HEK293 (cell line): ENCODE data around the gene C1orf174.

Experiments used
- CTCF ChIA-PET: fragments of 350-600 bp; formaldehyde crosslinking; extraction: SDS; loops from one replicate; lab custom pipeline; 2021; ENCODE audit warnings: antibody characterized with exemption; lab: Yijun Ruan, JAX
- POLR2A ChIA-PET: fragments of 300-600 bp; formaldehyde crosslinking; extraction: SDS; loops from one replicate; lab custom pipeline; 2020; ENCODE audit warnings: antibody characterized with exemption, inconsistent platforms; lab: Yijun Ruan, JAX
- H3K27ac ChIP-seq: fragments of 200-500 bp; sonication (Bioruptor generic); 2 replicates; pipeline ENCODE4 v1.5.1; 2014; ENCODE audit warnings: low read depth, low read length, control low read depth, inconsistent platforms; ENCODE audit errors: extremely low read depth
- H3K36me3 ChIP-seq, 2 experiments: fragments of 200-500 bp in 1 of 2; sonication (Bioruptor generic) in 1 of 2; 1 replicate in 1 of 2; 2 replicates in 1 of 2; pipeline ENCODE4 v1.5.1; 2014 to 2017; ENCODE audit warnings: inconsistent platforms in 2 of 2, low read length in 2 of 2; ENCODE audit not compliant: control insufficient read depth in 2 of 2, insufficient read depth in 1 of 2
- H3K4me1 ChIP-seq: fragments of 200-500 bp; sonication (Bioruptor generic); 2 replicates; pipeline ENCODE4 v1.5.1; 2014; ENCODE audit warnings: mild to moderate bottlenecking, low read length, inconsistent platforms; ENCODE audit not compliant: control insufficient read depth, insufficient read depth
- H3K4me3 ChIP-seq: 2 replicates; pipeline ENCODE4 v1.5.1; 2011; ENCODE audit warnings: low read depth, mild to moderate bottlenecking, control low read depth, low read length, moderate library complexity
- H3K9me3 ChIP-seq: fragments of 200-500 bp; sonication (Bioruptor generic); 2 replicates; pipeline ENCODE4 v1.5.1; 2014; ENCODE audit warnings: low read depth, low read length, inconsistent platforms; ENCODE audit not compliant: control insufficient read depth, insufficient read depth
- ATF2 ChIP-seq: fragments of 450-650 bp; formaldehyde crosslinking; IDR thresholded peaks from 2 replicates; pipeline ENCODE4 v1.5.1; 2016; ENCODE audit warnings: missing biosample characterization, missing genetic modification characterization, low read depth
- BCL11B ChIP-seq: fragments of 450-650 bp; formaldehyde crosslinking; IDR thresholded peaks from 2 replicates; pipeline ENCODE4 v1.5.1; 2016; ENCODE audit warnings: low read depth, missing biosample characterization, missing genetic modification characterization
- INSM2 ChIP-seq: fragments of 450-650 bp; formaldehyde crosslinking; IDR thresholded peaks from 2 replicates; pipeline ENCODE4 v1.5.1; 2016; ENCODE audit warnings: missing biosample characterization, missing genetic modification characterization
- KLF16 ChIP-seq: fragments of 450-650 bp; formaldehyde crosslinking; IDR thresholded peaks from 2 replicates; pipeline ENCODE4 v1.5.1; 2017; ENCODE audit warnings: missing biosample characterization, missing genetic modification characterization
- RBAK ChIP-seq: fragments of 450-650 bp; formaldehyde crosslinking; IDR thresholded peaks from 2 replicates; pipeline ENCODE4 v1.5.1; 2016; ENCODE audit warnings: missing biosample characterization, missing genetic modification characterization
- SCRT2 ChIP-seq: fragments of 450-650 bp; formaldehyde crosslinking; IDR thresholded peaks from 2 replicates; pipeline ENCODE4 v1.5.1; 2016; ENCODE audit warnings: missing biosample characterization, missing genetic modification characterization
- TCF7L2 ChIP-seq: IDR thresholded peaks from 2 replicates; pipeline ENCODE4 v1.6.1; 2011; ENCODE audit warnings: low read depth, mild to moderate bottlenecking, inconsistent platforms, low read length, moderate library complexity, borderline replicate concordance
- ZFP3 ChIP-seq: fragments of 450-650 bp; formaldehyde crosslinking; IDR thresholded peaks from 2 replicates; pipeline ENCODE4 v1.5.1; 2016; ENCODE audit warnings: low read depth, missing biosample characterization, missing genetic modification characterization
- ZNF121 ChIP-seq: fragments of 450-650 bp; formaldehyde crosslinking; IDR thresholded peaks from 2 replicates; pipeline ENCODE4 v1.5.1; 2016; ENCODE audit warnings: missing biosample characterization, missing genetic modification characterization
- ZNF132 ChIP-seq: fragments of 450-650 bp; formaldehyde crosslinking; IDR thresholded peaks from 2 replicates; pipeline ENCODE4 v1.5.1; 2017; ENCODE audit warnings: missing biosample characterization, missing genetic modification characterization, borderline replicate concordance
- ZNF211 ChIP-seq: fragments of 450-650 bp; formaldehyde crosslinking; IDR thresholded peaks from 2 replicates; pipeline ENCODE4 v1.5.1; 2016; ENCODE audit warnings: low read depth, missing biosample characterization, missing genetic modification characterization
- ZNF248 ChIP-seq: fragments of 450-650 bp; formaldehyde crosslinking; IDR thresholded peaks from 2 replicates; pipeline ENCODE4 v1.5.1; 2017; ENCODE audit warnings: missing biosample characterization, missing genetic modification characterization
- ZNF362 ChIP-seq: fragments of 450-650 bp; formaldehyde crosslinking; IDR thresholded peaks from 2 replicates; pipeline ENCODE4 v1.5.1; 2016; ENCODE audit warnings: missing biosample characterization, missing genetic modification characterization
- ZNF433 ChIP-seq: fragments of 450-650 bp; formaldehyde crosslinking; IDR thresholded peaks from 2 replicates; pipeline ENCODE4 v1.5.1; 2016; ENCODE audit warnings: missing biosample characterization, missing genetic modification characterization, low read depth
- ZNF530 ChIP-seq: fragments of 450-650 bp; formaldehyde crosslinking; IDR thresholded peaks from 2 replicates; pipeline ENCODE4 v1.5.1; 2016; ENCODE audit warnings: low read depth, missing biosample characterization, missing genetic modification characterization
- ZNF677 ChIP-seq: fragments of 450-650 bp; IDR thresholded peaks from 2 replicates; pipeline ENCODE4 v1.5.0; 2018; ENCODE audit warnings: missing biosample characterization, mild to moderate bottlenecking, missing genetic modification characterization, moderate library complexity
- ZNF792 ChIP-seq: fragments of 450-650 bp; formaldehyde crosslinking; IDR thresholded peaks from 2 replicates; pipeline ENCODE4 v1.5.1; 2016; ENCODE audit warnings: missing biosample characterization, missing genetic modification characterization
- ZNF837 ChIP-seq: fragments of 450-650 bp; formaldehyde crosslinking; IDR thresholded peaks from 2 replicates; pipeline ENCODE4 v1.5.1; 2016; ENCODE audit warnings: missing biosample characterization, missing genetic modification characterization
- ZNF843 ChIP-seq: fragments of 450-650 bp; formaldehyde crosslinking; IDR thresholded peaks from 2 replicates; pipeline ENCODE4 v1.5.1; 2016; ENCODE audit warnings: missing biosample characterization, missing genetic modification characterization
- TF ChIP-seq, protein P1 (sequence below): fragments of 450-650 bp; formaldehyde crosslinking; IDR thresholded peaks from 2 replicates; pipeline ENCODE4 v1.5.1; 2016; ENCODE audit warnings: missing biosample characterization, missing genetic modification characterization
- TF ChIP-seq, protein P2 (sequence below): fragments of 450-650 bp; formaldehyde crosslinking; conservative IDR thresholded peaks from 2 replicates; pipeline ENCODE4 v1.5.1; 2016; ENCODE audit warnings: low read depth, missing biosample characterization, missing genetic modification characterization

The C1orf174 gene

DNA sequence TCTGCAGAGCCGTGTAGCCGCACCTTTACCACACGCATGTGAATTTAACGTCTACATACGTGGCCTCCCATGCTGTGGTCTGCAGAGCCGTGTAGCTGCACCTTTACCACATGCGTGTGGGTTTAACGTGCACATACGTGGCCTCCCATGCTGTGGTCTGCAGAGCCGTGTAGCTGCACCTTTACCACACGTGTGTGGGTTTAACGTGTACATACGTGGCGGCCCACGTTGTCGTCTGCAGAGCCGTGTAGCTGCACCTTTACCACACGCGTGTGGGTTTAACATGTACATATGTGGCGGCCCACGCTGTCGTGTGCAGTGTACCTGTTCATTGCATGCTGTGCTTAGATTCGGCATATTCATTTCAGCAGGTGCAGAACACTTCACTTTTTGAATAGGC is 25.3 kb downstream of the C1orf174 start:
- POLR2A ChIA-PET, result interaction anchor here (1.2 kb wide), 1 partner anchor 17 kb away, joined by 3 read pairs; no protein-coding TSS in a partner anchor
- TF ChIP-seq SCRT2 (tag by site-specific recombination) (no peak), ZNF792 (tag by site-specific recombination) (no peak), ZFP3 (tag by site-specific recombination) (no peak)
- TF ChIP-seq, protein P1, sequence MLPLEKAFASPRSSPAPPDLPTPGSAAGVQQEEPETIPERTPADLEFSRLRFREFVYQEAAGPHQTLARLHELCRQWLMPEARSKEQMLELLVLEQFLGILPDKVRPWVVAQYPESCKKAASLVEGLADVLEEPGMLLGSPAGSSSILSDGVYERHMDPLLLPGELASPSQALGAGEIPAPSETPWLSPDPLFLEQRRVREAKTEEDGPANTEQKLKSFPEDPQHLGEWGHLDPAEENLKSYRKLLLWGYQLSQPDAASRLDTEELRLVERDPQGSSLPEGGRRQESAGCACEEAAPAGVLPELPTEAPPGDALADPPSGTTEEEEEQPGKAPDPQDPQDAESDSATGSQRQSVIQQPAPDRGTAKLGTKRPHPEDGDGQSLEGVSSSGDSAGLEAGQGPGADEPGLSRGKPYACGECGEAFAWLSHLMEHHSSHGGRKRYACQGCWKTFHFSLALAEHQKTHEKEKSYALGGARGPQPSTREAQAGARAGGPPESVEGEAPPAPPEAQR, result no peak
- H3K36me3 ChIP-seq, result peaks cover 4 to 80% of the 10 kb centered on the region in 2 experiments; a peak in 2 of 3 replicates

DNA sequence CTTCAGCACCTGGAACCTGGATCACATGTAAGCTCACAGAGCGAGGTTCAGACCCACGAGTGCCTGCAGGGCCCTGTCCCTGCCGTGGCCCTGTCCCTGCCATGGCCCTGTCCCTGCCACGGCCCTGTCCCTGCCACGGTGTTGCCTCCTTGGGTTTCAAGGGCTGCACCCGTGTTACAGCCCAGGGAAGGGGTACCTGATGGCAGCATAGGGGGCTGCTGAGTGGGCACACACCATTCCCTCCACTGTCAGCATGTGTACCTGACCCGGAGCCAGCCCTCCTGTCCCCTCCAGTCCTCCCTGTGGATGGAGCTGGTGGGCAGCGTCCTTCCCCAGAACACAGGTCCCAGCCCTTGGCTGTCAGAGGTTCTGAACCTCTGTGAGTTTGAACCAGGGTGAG is 27.5 kb downstream of the C1orf174 start:
- ChIA-PET POLR2A (interaction anchor here (0.7 to 1.4 kb wide), 2 partner anchors 14 to 75 kb away, joined by 3 read pairs; no protein-coding TSS in a partner anchor), CTCF (no interaction called here)
- no peaks in the 10 kb centered on the region for H3K4me1 ChIP-seq
- H3K36me3 ChIP-seq, result peaks cover 6 to 79% of the 10 kb centered on the region in 2 experiments; a peak in 2 of 3 replicates
- 0 out of 2 replicates have a peak, but pooled peaks have one; percentile 36 for TF ChIP-seq ZNF530 (tag by site-specific recombination)
- TF ChIP-seq ZNF362, result no peak
- no peak for TF ChIP-seq ZNF843 (tag by site-specific recombination)
- no peak overlapping the region for H3K27ac ChIP-seq
- H3K4me3 ChIP-seq, result no peak overlapping the region
- H3K9me3 ChIP-seq, result no peaks in the 10 kb centered on the region

More for the DNA sequence above, 25.3 kb downstream of the C1orf174 start:
- Histone ChIP-seq H3K27ac (no peak overlapping the region), H3K4me1 (no peaks in the 10 kb centered on the region), H3K4me3 (no peak overlapping the region), H3K9me3 (no peaks in the 10 kb centered on the region)
- CTCF ChIA-PET, result interaction anchor here (0.6 kb wide), 1 partner anchor 826 kb away, joined by 5 read pairs; no protein-coding TSS in a partner anchor

DNA sequence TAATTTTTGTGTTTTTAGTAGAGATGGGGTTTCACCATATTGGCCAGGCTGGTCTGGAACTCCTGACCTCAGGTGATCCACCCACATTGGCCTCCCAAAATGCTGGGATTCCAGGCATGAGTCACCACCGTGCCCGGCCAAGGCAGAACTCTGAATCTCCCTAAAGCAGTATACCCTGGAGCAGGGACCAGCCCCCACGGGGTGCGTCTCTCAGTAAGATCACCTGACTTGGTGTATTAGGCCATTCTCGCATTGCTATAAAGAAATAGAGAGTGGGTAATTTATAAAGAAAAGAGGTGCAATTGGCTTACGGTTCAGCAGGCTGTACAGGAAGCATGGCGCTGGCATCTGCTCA is 28.6 kb downstream of the C1orf174 start:
- peaks cover 9 to 81% of the 10 kb centered on the region in 2 experiments; a peak in 2 of 3 replicates for H3K36me3 ChIP-seq
- H3K9me3 ChIP-seq, result no peaks in the 10 kb centered on the region
- H3K4me3 ChIP-seq, result no peak overlapping the region
- CTCF ChIA-PET, result no interaction called here
- H3K4me1 ChIP-seq, result no peaks in the 10 kb centered on the region
- POLR2A ChIA-PET, result interaction anchor here (1.4 kb wide), 1 partner anchor 13 kb away, joined by 3 read pairs; no protein-coding TSS in a partner anchor
- no peak overlapping the region for H3K27ac ChIP-seq
- TF ChIP-seq ZNF211, result no peak
- TF ChIP-seq KLF16 (tag by site-specific recombination), result no peak
- TF ChIP-seq ZNF433 (tag by site-specific recombination), result no peak
- TF ChIP-seq ZNF677 (tag by site-specific recombination), result no peak
- TF ChIP-seq TCF7L2, result no peak
- TF ChIP-seq BCL11B (tag by site-specific recombination), result no peak
- TF ChIP-seq ZNF843 (tag by site-specific recombination), result no peak
- no peak for TF ChIP-seq INSM2 (tag by site-specific recombination)
- no peak for TF ChIP-seq ZNF121 (tag by site-specific recombination)
- no peak for TF ChIP-seq ZNF837 (tag by site-specific recombination)
- no peak for TF ChIP-seq ZNF248
- TF ChIP-seq ZNF132 (tag by site-specific recombination), result no peak
- TF ChIP-seq, protein P2, sequence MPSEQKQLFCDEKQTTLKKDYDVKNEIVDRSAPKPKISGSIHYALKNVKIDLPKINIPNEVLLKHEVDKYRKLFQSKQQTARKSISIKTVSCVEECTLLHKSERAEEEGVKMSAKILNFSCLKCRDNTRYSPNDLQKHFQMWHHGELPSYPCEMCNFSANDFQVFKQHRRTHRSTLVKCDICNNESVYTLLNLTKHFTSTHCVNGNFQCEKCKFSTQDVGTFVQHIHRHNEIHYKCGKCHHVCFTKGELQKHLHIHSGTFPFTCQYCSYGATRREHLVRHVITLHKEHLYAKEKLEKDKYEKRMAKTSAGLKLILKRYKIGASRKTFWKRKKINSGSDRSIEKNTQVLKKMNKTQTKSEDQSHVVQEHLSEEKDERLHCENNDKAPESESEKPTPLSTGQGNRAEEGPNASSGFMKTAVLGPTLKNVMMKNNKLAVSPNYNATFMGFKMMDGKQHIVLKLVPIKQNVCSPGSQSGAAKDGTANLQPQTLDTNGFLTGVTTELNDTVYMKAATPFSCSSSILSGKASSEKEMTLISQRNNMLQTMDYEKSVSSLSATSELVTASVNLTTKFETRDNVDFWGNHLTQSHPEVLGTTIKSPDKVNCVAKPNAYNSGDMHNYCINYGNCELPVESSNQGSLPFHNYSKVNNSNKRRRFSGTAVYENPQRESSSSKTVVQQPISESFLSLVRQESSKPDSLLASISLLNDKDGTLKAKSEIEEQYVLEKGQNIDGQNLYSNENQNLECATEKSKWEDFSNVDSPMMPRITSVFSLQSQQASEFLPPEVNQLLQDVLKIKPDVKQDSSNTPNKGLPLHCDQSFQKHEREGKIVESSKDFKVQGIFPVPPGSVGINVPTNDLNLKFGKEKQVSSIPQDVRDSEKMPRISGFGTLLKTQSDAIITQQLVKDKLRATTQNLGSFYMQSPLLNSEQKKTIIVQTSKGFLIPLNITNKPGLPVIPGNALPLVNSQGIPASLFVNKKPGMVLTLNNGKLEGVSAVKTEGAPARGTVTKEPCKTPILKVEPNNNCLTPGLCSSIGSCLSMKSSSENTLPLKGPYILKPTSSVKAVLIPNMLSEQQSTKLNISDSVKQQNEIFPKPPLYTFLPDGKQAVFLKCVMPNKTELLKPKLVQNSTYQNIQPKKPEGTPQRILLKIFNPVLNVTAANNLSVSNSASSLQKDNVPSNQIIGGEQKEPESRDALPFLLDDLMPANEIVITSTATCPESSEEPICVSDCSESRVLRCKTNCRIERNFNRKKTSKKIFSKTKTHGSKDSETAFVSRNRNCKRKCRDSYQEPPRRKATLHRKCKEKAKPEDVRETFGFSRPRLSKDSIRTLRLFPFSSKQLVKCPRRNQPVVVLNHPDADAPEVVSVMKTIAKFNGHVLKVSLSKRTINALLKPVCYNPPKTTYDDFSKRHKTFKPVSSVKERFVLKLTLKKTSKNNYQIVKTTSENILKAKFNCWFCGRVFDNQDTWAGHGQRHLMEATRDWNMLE (tag by site-specific recombination), result no peak
- no peak for TF ChIP-seq ZNF530 (tag by site-specific recombination)
- TF ChIP-seq ATF2 (tag by site-specific recombination), result no peak
- no peak for TF ChIP-seq RBAK
